Measurements from ENCODE around the gene TNFRSF1A.

DNA sequence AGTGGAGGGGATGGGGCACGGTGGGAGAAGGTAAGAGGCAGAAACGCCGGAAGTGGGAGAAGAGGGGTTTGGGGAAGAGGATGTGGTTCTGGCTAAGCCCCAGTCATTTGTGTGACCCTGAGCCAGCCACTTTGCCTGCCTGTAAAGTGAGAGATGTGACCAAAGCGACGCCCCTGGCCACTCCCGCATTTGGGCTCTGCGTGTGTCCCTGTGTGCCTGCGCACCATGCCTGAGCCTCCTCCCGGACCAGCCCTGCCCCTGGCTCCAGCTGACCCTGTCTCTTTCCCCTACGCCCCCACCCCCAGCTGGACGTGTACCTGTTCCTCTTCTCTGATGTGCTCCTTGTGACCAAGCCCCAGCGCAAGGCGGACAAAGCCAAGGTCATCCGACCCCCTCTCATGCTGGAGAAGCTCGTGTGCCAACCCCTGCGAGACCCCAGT, 23.4 kb downstream of the TNFRSF1A start:
- TF ChIP-seq, protein P1, sequence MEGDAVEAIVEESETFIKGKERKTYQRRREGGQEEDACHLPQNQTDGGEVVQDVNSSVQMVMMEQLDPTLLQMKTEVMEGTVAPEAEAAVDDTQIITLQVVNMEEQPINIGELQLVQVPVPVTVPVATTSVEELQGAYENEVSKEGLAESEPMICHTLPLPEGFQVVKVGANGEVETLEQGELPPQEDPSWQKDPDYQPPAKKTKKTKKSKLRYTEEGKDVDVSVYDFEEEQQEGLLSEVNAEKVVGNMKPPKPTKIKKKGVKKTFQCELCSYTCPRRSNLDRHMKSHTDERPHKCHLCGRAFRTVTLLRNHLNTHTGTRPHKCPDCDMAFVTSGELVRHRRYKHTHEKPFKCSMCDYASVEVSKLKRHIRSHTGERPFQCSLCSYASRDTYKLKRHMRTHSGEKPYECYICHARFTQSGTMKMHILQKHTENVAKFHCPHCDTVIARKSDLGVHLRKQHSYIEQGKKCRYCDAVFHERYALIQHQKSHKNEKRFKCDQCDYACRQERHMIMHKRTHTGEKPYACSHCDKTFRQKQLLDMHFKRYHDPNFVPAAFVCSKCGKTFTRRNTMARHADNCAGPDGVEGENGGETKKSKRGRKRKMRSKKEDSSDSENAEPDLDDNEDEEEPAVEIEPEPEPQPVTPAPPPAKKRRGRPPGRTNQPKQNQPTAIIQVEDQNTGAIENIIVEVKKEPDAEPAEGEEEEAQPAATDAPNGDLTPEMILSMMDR (IDR thresholded peaks at IDR 0.05), result no peak
- TF ChIP-seq POLR2A (IDR thresholded peaks at IDR 0.05) (no peak), POLR2AphosphoS5 (IDR thresholded peaks at IDR 0.05) (no peak)
